Gastrocnemius medialis (tissue), 4 donors: ENCODE data around the gene FIBIN.

ENCODE experiments used
- CTCF ChIP-seq, 5 experiments: fragments of 450-650 bp in 3 of 5; fragments of 200-600 bp in 2 of 5; sonication (generic) in 2 of 5; IDR thresholded peaks in 4 of 5; conservative IDR thresholded peaks in 1 of 5; 1 replicate in 4 of 5; 2 replicates in 1 of 5; pipeline ENCODE4 v1.5.1; 2016 to 2019; ENCODE audit warnings: antibody characterized with exemption in 5 of 5, mild to moderate bottlenecking in 3 of 5, moderate library complexity in 3 of 5
- POLR2A ChIP-seq, 2 donors: fragments of 450-650 bp; IDR thresholded peaks; one replicate each; pipeline ENCODE4 v1.6.1; 2017; ENCODE audit warnings: antibody characterized with exemption in 2 of 2, mild to moderate bottlenecking in 2 of 2, moderate library complexity in 2 of 2

DNA sequence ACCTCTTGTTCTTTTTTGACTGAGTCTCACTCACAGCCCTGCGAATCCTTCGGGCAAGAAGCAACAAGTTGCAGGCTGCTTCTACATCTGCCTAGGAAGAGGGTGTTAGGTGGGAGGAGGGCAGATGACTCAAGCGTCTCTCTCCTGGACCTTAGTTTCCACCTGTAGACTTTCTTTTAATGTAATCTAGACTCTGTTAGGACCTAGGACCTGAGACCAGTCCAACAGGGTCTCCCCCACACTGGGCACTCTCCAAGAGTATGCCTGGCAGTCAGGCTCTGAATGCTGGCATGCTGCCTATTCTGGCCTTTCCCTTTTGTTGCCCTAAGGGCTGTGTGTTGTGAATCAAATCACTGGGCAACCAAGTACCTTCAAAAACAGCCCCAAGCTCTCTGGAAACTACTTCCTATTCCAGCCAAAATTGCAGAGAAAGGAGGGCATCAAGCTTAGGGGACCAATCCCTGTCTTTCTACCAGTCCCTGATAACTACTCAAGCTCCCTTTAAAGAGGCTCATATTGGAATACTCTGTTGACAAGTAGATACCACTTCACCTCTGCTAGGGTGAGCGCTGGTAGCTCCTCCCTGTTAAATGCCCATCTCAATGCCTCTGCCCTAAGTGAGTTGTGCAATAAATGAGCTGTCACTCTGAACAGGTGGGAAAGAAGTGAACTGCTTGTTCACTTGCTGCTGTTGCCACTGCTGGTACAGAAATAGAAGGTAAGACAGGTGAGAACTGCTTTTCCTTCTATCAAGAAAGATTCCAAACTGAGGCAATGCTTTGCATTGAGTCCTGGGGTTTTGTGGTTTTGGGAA is 46.6 kb downstream of the FIBIN start, which contains the start of gene BBOX1:
- no peak for TF ChIP-seq CTCF (IDR thresholded peaks at IDR 0.05 in 4 of 5, conservative IDR thresholded peaks at IDR 0.05 in 1 of 5)
- no peak for TF ChIP-seq POLR2A (IDR thresholded peaks at IDR 0.05)
